AG09309 (cell line): ENCODE data around the gene GTF3C6.
"Not testable (repeated sequence)": the region's sequence is repeated elsewhere in the genome, so short reads cannot be mapped to it uniquely, and the experiment has no call there.

ENCODE experiments used
- DNase-seq: peaks from one replicate; pipeline ENCODE4 v3.0.0-alpha.2; 2010; ENCODE audit warnings: low read depth
- H3K4me3 ChIP-seq: 2 replicates; pipeline ENCODE4 v1.5.1; 2011; ENCODE audit warnings: mild to moderate bottlenecking, low read depth, low read length, moderate library complexity; ENCODE audit not compliant: control insufficient read depth
- TF ChIP-seq, protein P1 (sequence below): IDR thresholded peaks from 2 replicates; pipeline ENCODE4 v1.5.1; 2011; ENCODE audit warnings: mild to moderate bottlenecking, low read depth, low read length, inconsistent platforms; ENCODE audit not compliant: insufficient read depth, control insufficient read depth; ENCODE audit errors: missing control alignments

Gene GTF3C6

GRCh38 chr6:110999634-111000270, 41.2 kb downstream of the GTF3C6 start:
- TF ChIP-seq, protein P1, sequence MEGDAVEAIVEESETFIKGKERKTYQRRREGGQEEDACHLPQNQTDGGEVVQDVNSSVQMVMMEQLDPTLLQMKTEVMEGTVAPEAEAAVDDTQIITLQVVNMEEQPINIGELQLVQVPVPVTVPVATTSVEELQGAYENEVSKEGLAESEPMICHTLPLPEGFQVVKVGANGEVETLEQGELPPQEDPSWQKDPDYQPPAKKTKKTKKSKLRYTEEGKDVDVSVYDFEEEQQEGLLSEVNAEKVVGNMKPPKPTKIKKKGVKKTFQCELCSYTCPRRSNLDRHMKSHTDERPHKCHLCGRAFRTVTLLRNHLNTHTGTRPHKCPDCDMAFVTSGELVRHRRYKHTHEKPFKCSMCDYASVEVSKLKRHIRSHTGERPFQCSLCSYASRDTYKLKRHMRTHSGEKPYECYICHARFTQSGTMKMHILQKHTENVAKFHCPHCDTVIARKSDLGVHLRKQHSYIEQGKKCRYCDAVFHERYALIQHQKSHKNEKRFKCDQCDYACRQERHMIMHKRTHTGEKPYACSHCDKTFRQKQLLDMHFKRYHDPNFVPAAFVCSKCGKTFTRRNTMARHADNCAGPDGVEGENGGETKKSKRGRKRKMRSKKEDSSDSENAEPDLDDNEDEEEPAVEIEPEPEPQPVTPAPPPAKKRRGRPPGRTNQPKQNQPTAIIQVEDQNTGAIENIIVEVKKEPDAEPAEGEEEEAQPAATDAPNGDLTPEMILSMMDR: peak; percentile 36
- H3K4me3 ChIP-seq: no peak overlapping the region
- DNase-seq: no peak

GRCh38 chr6:111002350-111002749, 43.8 kb downstream of the GTF3C6 start:
- TF ChIP-seq, protein P1: no peak
- DNase-seq: no peak
- H3K4me3 ChIP-seq: no peak overlapping the region

GRCh38 chr6:111011360-111012142, 53.0 kb downstream of the GTF3C6 start:
- H3K4me3 ChIP-seq: no peak overlapping the region
- DNase-seq: no peak
- TF ChIP-seq, protein P1: peak; percentile 59

DNA sequence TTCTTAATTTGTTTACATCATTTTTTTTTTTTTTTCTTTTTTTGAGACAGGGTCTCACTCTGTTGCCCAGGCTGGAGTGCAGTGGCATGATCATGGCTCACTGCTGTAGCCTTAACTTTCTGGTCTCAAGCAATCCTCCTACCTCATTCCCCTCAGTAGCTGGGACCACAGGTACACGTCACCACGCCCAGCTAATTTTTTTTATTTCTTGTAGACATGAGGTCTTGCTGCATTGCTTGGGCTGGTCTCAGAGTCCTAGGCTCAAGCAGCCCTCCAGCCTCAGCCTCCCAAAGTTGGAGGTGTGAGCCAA, 53.6 kb downstream of the GTF3C6 start:
- TF ChIP-seq, protein P1: no peak
- no peak overlapping the region for H3K4me3 ChIP-seq
- DNase-seq: no peak

- DNase-seq, H3K4me3 ChIP-seq: not testable (repeated sequence)
Measured at GRCh38 chr6:111012520-111012919, 54.0 kb downstream of the GTF3C6 start.

DNA sequence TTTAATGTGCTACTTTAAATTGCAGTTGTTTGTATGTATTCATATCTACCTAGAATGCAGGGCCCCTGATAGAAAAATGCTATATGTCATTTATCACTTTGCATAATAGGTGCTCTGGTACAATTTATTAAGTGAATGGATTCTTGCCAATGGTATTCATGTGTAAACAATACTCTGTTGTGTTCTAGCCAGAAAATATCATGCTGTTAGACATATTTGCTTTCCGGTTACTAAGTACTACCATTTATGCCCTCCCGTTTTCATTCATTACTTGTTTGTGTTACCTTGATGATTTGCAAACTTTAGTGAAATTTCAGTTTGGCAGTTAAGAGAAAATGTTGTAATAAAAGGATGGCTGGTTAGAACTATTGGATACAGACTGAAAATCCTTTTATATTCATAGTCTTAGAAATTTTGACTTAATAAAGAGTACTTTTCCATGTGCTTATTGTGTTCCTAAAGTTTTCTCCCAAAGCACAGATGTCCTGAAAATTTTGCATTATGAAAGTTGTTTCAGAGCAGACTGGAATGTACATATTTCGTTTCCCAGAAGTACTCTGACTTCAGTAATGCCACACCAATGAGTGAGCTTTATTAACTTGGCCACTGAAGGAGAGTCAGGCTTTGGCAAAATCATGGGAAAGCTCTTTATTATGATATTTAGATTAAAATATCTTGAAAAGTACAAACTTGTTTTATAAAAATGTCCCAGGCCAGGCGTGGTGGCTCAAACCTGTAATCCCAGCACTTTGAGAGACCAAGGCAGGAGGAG, 54.8 kb downstream of the GTF3C6 start:
- no peak overlapping the region for H3K4me3 ChIP-seq
- TF ChIP-seq, protein P1: no peak
- DNase-seq: no peak
